K562 (cell line): Measurements from ENCODE around the gene TSPAN18. TPM values are rescaled to one million over a fixed set of nuclear protein-coding genes. Genes with fewer than 3 reads are reported as not detected.
A peak's percentile ranks its signal among the peaks of the same experiment; 100 is the strongest.

ENCODE experiments used
- ATAC-seq: fragments of 200-7000 bp; cut with Tn5 transposase; 3 replicates; pipeline ENCODE4 v1.9.1; 2020; ENCODE audit warnings: moderate library complexity
- BruUV-seq: library from RNA; stranded (reverse); fragments of 400-500 nt; replicated peaks from 2 replicates; lab custom pipeline; 2021; lab: Mats Ljungman, UMichigan
- CTCF ChIA-PET: fragments of 300-600 bp; formaldehyde crosslinking; extraction: SDS; loops from one replicate; lab custom pipeline; 2021; ENCODE audit warnings: low intra/inter-chr PET ratio; lab: Yijun Ruan, JAX
- POLR2A ChIA-PET: fragments of 300-600, 350-650 bp; sonication (Branson Sonifier 250); formaldehyde crosslinking; extraction: SDS; loops from one replicate; lab custom pipeline; 2021; ENCODE audit warnings: antibody characterized with exemption, inconsistent platforms; lab: Yijun Ruan, JAX
- DNase-seq, 4 experiments: peaks; one replicate each; pipeline versions ENCODE4 v3.0.0 to v3.0.0-alpha.2; 2011 to 2018; ENCODE audit warnings: low spot score in 3 of 4, mixed read lengths in 3 of 4; ENCODE audit errors: extremely low read depth in 1 of 4
- FAIRE-seq: peaks from 2 replicates; lab custom pipeline; 2011; peaks lifted over from hg19 to GRCh38; lab: Jason Lieb, UNC
- H2AFZ ChIP-seq: 2 replicates; pipeline ENCODE4 v1.6.0; 2011; ENCODE audit warnings: low read depth, low read length, control low read depth, inconsistent platforms
- H3K27ac ChIP-seq: fragments of 200-600 bp; 3 replicates; pipeline ENCODE4 v1.8.0; 2011; ENCODE audit warnings: low read depth, mild to moderate bottlenecking, control low read depth, inconsistent platforms, low read length, moderate library complexity, mixed read lengths; ENCODE audit errors: extremely low read depth
- H3K27me3 ChIP-seq, 2 experiments: fragments of 300-600 bp in 1 of 2; 2 replicates in 1 of 2; 3 replicates in 1 of 2; pipeline versions ENCODE4 v1.6.0 to v1.8.0; 2011; ENCODE audit warnings: inconsistent platforms in 2 of 2, low read length in 2 of 2, mild to moderate bottlenecking in 1 of 2, mixed read lengths in 1 of 2, moderate library complexity in 1 of 2; ENCODE audit not compliant: control insufficient read depth in 2 of 2, insufficient read depth in 2 of 2
- H3K36me3 ChIP-seq: fragments of 300-600 bp; 3 replicates; pipeline ENCODE4 v1.8.0; 2011; ENCODE audit warnings: mild to moderate bottlenecking, low read length, inconsistent platforms; ENCODE audit not compliant: control insufficient read depth, insufficient read depth
- H3K4me1 ChIP-seq, 2 experiments: fragments of 200-600 bp in 1 of 2; replicated peaks in 1 of 2; 2 replicates in 1 of 2; 3 replicates in 1 of 2; pipeline versions ENCODE4 v1.5.1 to v1.8.0; 2011; ENCODE audit warnings: inconsistent platforms in 2 of 2, low read length in 2 of 2, mild to moderate bottlenecking in 1 of 2, mixed read lengths in 1 of 2, moderate library complexity in 1 of 2; ENCODE audit not compliant: control insufficient read depth in 2 of 2, insufficient read depth in 2 of 2
- H3K4me2 ChIP-seq: 2 replicates; pipeline ENCODE4 v1.6.1; 2011; ENCODE audit warnings: low read length, control low read depth, inconsistent platforms, mixed read lengths; ENCODE audit not compliant: insufficient read depth
- H3K4me3 ChIP-seq: fragments of 200-600 bp; sonication (generic), shearing (Covaris generic); 2 replicates; pipeline ENCODE4 v1.5.1; 2016; ENCODE audit warnings: control low read depth, inconsistent platforms
- H3K79me2 ChIP-seq: fragments of 200-600 bp; 3 replicates; pipeline ENCODE4 v1.8.0; 2011; ENCODE audit warnings: low read length, inconsistent platforms; ENCODE audit not compliant: control insufficient read depth, insufficient read depth
- H3K9ac ChIP-seq, 2 experiments: 2 replicates each; pipeline versions ENCODE4 v1.6.0 to v1.6.1; 2011; ENCODE audit warnings: low read depth in 2 of 2, low read length in 2 of 2, control low read depth in 1 of 2, inconsistent platforms in 1 of 2, mild to moderate bottlenecking in 1 of 2, mixed read lengths in 1 of 2; ENCODE audit not compliant: insufficient read depth in 1 of 2
- H3K9me1 ChIP-seq: one replicate; pipeline ENCODE4 v1.6.0; 2011; ENCODE audit warnings: inconsistent platforms, mild to moderate bottlenecking, low read length, moderate library complexity; ENCODE audit not compliant: control insufficient read depth, insufficient read depth
- H3K9me3 ChIP-seq: replicated peaks from 2 replicates; pipeline ENCODE4 v1.5.1; 2011; ENCODE audit warnings: low read depth, low read length, inconsistent platforms; ENCODE audit not compliant: control insufficient read depth, insufficient read depth
- H4K20me1 ChIP-seq: replicated peaks from 2 replicates; pipeline ENCODE4 v1.6.1; 2011; ENCODE audit warnings: low read length, inconsistent platforms, mixed read lengths; ENCODE audit not compliant: control insufficient read depth, insufficient read depth
- CCAR2 ChIP-seq: fragments of 200-400 bp; formaldehyde crosslinking; IDR thresholded peaks from 2 replicates; pipeline ENCODE4 v1.6.1; 2017; ENCODE audit warnings: mild to moderate bottlenecking, low read depth, low read length
- RBM25 ChIP-seq: fragments of 200-400 bp; formaldehyde crosslinking; IDR thresholded peaks from 2 replicates; pipeline ENCODE4 v1.6.1; 2018; ENCODE audit warnings: low read length, low read depth, moderate library complexity; ENCODE audit not compliant: severe bottlenecking
- SNIP1 ChIP-seq: fragments of 450-650 bp; IDR thresholded peaks from 2 replicates; pipeline ENCODE4 v1.7.1; 2017; ENCODE audit warnings: low read depth, mild to moderate bottlenecking
- TCFL5 ChIP-seq: fragments of 250-450 bp; sonication (Bioruptor Pico); conservative IDR thresholded peaks from 2 replicates; pipeline ENCODE4 v1.6.1; 2021; ENCODE audit warnings: mild to moderate bottlenecking, moderate library complexity, matching md5 sums
- ZBTB34 ChIP-seq: fragments of 250-450 bp; sonication (Bioruptor Pico); IDR thresholded peaks from 2 replicates; pipeline ENCODE4 v1.8.0; 2021; ENCODE audit warnings: mild to moderate bottlenecking, moderate library complexity
- ZFP36 ChIP-seq: fragments of 150-350 bp; IDR thresholded peaks from 2 replicates; pipeline ENCODE4 v1.6.1; 2018; ENCODE audit warnings: low read length, low read depth; ENCODE audit not compliant: partially characterized antibody
- ZNF280A ChIP-seq: fragments of 450-650 bp; IDR thresholded peaks from 2 replicates; pipeline ENCODE4 v1.6.1; 2018; ENCODE audit warnings: mild to moderate bottlenecking, low read depth; ENCODE audit not compliant: partially characterized antibody
- ZNF778 ChIP-seq: fragments of 450-650 bp; formaldehyde crosslinking; IDR thresholded peaks from 2 replicates; pipeline ENCODE4 v1.4.0; 2020; ENCODE audit warnings: mild to moderate bottlenecking, moderate library complexity
- WGBS: fragments of 100-300 bp; shearing (Covaris generic); methylation state at CpG from one replicate; pipeline ENCODE4 v1.1.6; 2016; ENCODE audit warnings: low coverage, mixed read lengths; ENCODE audit not compliant: insufficient coverage; ENCODE audit errors: missing lambda C conversion rate; 5-methylcytosine and 5-hydroxymethylcytosine counted together
- in situ Hi-C: fragments of 300-500 bp; cut with MboI; formaldehyde crosslinking; loops from 4 replicates; pipeline ENCODE4 v1.15.0; 2018; ENCODE audit warnings: inconsistent platforms, mixed read lengths
- intact Hi-C: fragments of 100-400 bp; cut with micrococcal nuclease; formaldehyde crosslinking; loops from 2 replicates; pipeline ENCODE4 v1.14.2; 2022
- polyA plus RNA-seq, 8 experiments: library from polyadenylated mRNA; depleted of rRNA in 4 of 8; stranded (reverse) in 5 of 8; unstranded in 3 of 8; fragments of >200 nt; fragmentation: Nextera tagmentation in 2 of 8; fragmentation: Illumina TruSeq in 1 of 8; extraction: Ambion mirVana in 2 of 8; extraction: Trizol in 1 of 8; gene quantifications; 2 replicates each; pipeline versions ENCODE4 v1.2.1 to v1.2.3, GENCODE V29; 2011 to 2014; ENCODE audit warnings: inconsistent platforms in 1 of 8, missing spikeins in 1 of 8
- total RNA-seq, 7 experiments: library from RNA; depleted of rRNA in 6 of 7; stranded (reverse); fragments of >200 nt in 6 of 7; fragmentation: Illumina TruSeq in 2 of 7; extraction: Trizol in 2 of 7; gene quantifications; 2 replicates each; pipeline versions ENCODE4 v1.2.1 to v1.2.3, GENCODE V29; 2011 to 2021; ENCODE audit warnings: low replicate concordance in 1 of 7

Gene TSPAN18
- total and polyA plus RNA-seq, 9 of the 15 experiments (the other 6 are each of a cell fraction or from before 2014, with no cell fraction given) = 0.17 to 0.35 (median 0.22) TPM; not detected in 4

GRCh38 chr11:44872556-44872955 is 145.8 kb downstream of the TSPAN18 start:
- Histone ChIP-seq H3K4me1 (no peaks in the 10 kb centered on the region), H4K20me1 (peaks cover 4% of the 10 kb centered on the region; the same call in 1 of the 2 replicates), H3K27me3 (peaks cover 5 to 43% of the 10 kb centered on the region in 2 experiments; a peak in 4 of 5 replicates), H3K36me3 (no peaks in the 10 kb centered on the region), H3K4me3 (no peak overlapping the region), H3K9me1 (no peaks in the 10 kb centered on the region), H2AFZ (no peak overlapping the region), H3K27ac (no peak overlapping the region), H3K79me2 (no peaks in the 10 kb centered on the region), H3K9me3 (no peaks in the 10 kb centered on the region), H3K4me2 (no peak overlapping the region), H3K9ac (no peak overlapping the region)
- ChIA-PET POLR2A (no interaction called here), CTCF (no interaction called here)
- in situ Hi-C loops (no loop called here), intact Hi-C loops (no loop called here)
- TF ChIP-seq ZBTB34 (CRISPR knock-in tag) (no peak), ZFP36 (peak; percentile 62), RBM25 (peak; percentile 81)
- BruUV-seq = no TSS peak
- ATAC-seq = no peak
- WGBS = 17% methylated on average over 1 of the region's 1 CpG
- FAIRE-seq = no peak
- DNase-seq = no peak

GRCh38 chr11:44873537-44873936 is 146.8 kb downstream of the TSPAN18 start:
- H3K9me3 ChIP-seq = no peaks in the 10 kb centered on the region
- TF ChIP-seq SNIP1 = no peak
- TF ChIP-seq ZNF778 (CRISPR knock-in tag) = no peak
- TF ChIP-seq TCFL5 (CRISPR knock-in tag) = no peak
- TF ChIP-seq CCAR2 = no peak
- TF ChIP-seq ZNF280A = no peak
- TF ChIP-seq, all 486 proteins: peak for 0
- WGBS = 0% methylated on average over 1 of the region's 1 CpG
- Histone ChIP-seq H3K4me1 (peaks cover 0 to 3% of the 10 kb centered on the region in 2 experiments; a peak in 1 of 5 replicates), H4K20me1 (peaks cover 4% of the 10 kb centered on the region; the same call in 1 of the 2 replicates), H3K9me1 (no peaks in the 10 kb centered on the region), H3K4me3 (no peak overlapping the region), H3K27me3 (peaks cover 7 to 41% of the 10 kb centered on the region in 2 experiments; a peak in 4 of 5 replicates), H3K27ac (no peak overlapping the region), H3K9ac (no peak overlapping the region), H3K79me2 (no peaks in the 10 kb centered on the region), H3K4me2 (no peak overlapping the region), H3K36me3 (no peaks in the 10 kb centered on the region), H2AFZ (no peak overlapping the region)
- BruUV-seq = no TSS peak
- FAIRE-seq (no peak), ATAC-seq (peak; percentile 35; the same call in 1 of the 3 replicates), DNase-seq (no peak)
- CTCF ChIA-PET = no interaction called here
- intact Hi-C loops (no loop called here), in situ Hi-C loops (no loop called here)
- POLR2A ChIA-PET = no interaction called here
